NB4 (cell line): ENCODE data around the gene MRPL36.
"Not testable (repeated sequence)": the region's sequence is repeated elsewhere in the genome, so short reads cannot be mapped to it uniquely, and the experiment has no call there.

Experiments used
- DNase-seq: peaks from one replicate; pipeline ENCODE4 v3.0.0; 2010; ENCODE audit warnings: low read depth
- H3K4me3 ChIP-seq: one replicate; pipeline ENCODE4 v1.5.1; 2011; ENCODE audit warnings: mild to moderate bottlenecking, low read depth, low read length, moderate library complexity
- CTCF ChIP-seq: IDR thresholded peaks from one replicate; pipeline ENCODE4 v1.5.1; 2012; ENCODE audit warnings: low read depth, low read length
- MYC ChIP-seq: IDR thresholded peaks from 2 replicates; pipeline ENCODE4 v1.6.1; 2011; ENCODE audit warnings: low read depth, low read length
- POLR2A ChIP-seq: IDR thresholded peaks from 2 replicates; pipeline ENCODE4 v1.6.1; 2011; ENCODE audit warnings: mild to moderate bottlenecking; ENCODE audit not compliant: insufficient read length; ENCODE audit errors: extremely low read depth
- TF ChIP-seq, protein P1 (sequence below): IDR thresholded peaks from 2 replicates; pipeline ENCODE4 v1.6.1; 2011; ENCODE audit warnings: low read depth, low read length

MRPL36 gene

DNA sequence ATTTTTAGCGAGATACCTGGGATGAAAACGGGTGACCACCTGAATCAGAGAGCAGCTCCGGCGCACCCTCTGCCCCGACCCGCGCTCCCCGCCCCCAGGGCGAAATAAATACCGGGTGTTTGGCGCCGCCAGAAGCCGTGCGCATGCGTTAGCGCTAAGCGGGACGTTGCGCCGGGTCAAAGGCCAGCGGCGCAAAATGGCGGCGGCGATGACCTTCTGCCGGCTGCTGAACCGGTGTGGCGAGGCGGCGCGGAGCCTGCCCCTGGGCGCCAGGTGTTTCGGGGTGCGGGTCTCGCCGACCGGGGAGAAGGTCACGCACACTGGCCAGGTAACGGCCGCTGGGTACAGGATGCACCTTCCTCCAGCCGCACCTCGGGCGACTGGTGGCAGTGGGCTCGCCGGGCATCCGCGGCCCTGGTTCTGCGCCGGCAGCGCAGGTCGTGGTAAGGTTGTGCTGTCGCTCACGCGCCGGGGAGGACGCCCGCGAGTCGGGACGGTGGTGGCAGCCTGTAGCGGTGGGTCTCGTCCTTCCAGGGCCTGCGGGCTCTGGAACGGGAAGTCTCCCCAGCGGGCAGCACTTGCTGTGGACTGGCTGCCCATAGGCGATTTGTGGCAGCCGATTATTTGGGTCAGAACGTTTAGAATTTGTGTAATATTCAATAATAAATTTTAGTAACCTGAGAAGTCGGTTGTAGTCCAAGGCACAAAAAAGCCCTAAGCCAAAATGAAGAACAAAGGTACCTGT is 1.8 kb upstream of the MRPL36 start, which contains the start of gene NDUFS6:
NDUFS6 (plus strand) TSS at position 186 of the 745 bp plus-strand sequence; CDS start at position 197, 11 bp downstream.
- peak within 1 kb of the TSS; percentile 75 for H3K4me3 ChIP-seq
- peak; percentile 86 for DNase-seq
- TF ChIP-seq POLR2A = peak; percentile 89
- TF ChIP-seq, protein P1, sequence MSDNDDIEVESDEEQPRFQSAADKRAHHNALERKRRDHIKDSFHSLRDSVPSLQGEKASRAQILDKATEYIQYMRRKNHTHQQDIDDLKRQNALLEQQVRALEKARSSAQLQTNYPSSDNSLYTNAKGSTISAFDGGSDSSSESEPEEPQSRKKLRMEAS = peak; percentile 57; the same call in 1 of the 2 replicates
- peak; percentile 72 for TF ChIP-seq MYC
- TF ChIP-seq CTCF = no peak

- peak overlapping the region; percentile 75 for H3K4me3 ChIP-seq
- TF ChIP-seq, protein P1 = peak; percentile 90
- no peak for TF ChIP-seq CTCF
- TF ChIP-seq POLR2A = no peak
- TF ChIP-seq MYC = peak; percentile 53
- peak; percentile 71 for DNase-seq
Measured at GRCh38 chr5:1800472-1801221, 1.0 kb upstream of the MRPL36 start.

GRCh38 chr5:1799110-1799601 is 481 bp downstream of the MRPL36 start:
- DNase-seq = peak; percentile 66
- TF ChIP-seq CTCF = no peak
- TF ChIP-seq, protein P1 = no peak
- no peak for TF ChIP-seq POLR2A
- TF ChIP-seq MYC = peak; percentile 18; the same call in 1 of the 2 replicates
- peak overlapping the region; percentile 86 for H3K4me3 ChIP-seq

DNA sequence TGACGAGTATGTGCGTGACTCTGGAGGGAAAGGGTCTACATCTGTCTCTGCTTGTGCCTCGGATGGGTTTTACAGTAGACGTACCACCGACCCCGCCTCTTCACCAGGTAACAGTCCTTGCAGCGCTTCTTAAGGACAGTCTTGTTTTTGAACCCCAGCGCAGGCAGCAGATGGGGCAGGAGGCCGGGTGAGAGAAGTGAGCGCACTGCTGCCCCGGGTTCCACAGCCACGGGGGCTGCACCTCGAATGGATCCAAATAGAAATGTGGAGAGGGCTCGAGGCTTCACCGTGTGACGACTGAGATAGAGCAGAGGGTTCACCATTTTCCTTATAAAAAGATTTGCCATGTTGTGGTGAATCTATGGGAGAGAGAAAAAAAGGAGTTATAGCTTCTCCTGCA is 1.0 kb downstream of the MRPL36 start:
- H3K4me3 ChIP-seq = peak overlapping the region; percentile 86
- DNase-seq = not testable (repeated sequence)

- DNase-seq = peak; percentile 38
- TF ChIP-seq MYC = no peak
- no peak for TF ChIP-seq POLR2A
- TF ChIP-seq, protein P1 = no peak
- no peak for TF ChIP-seq CTCF
- H3K4me3 ChIP-seq = peak overlapping the region; percentile 30
Measured at GRCh38 chr5:1797855-1798254, 1.8 kb downstream of the MRPL36 start.

- TF ChIP-seq POLR2A (no peak), MYC (no peak), CTCF (no peak)
- TF ChIP-seq, protein P1 = no peak
- no peak overlapping the region for H3K4me3 ChIP-seq
- DNase-seq = no peak
Measured at GRCh38 chr5:1797103-1797800, 2.4 kb downstream of the MRPL36 start.
